HAP-1 (cell line): Measurements from ENCODE around the gene GTF2A1.

Source experiments
- DNase-seq, 2 experiments: peaks; one replicate each; pipeline ENCODE4 v3.0.0-alpha.2; 2016 to 2020; ENCODE audit warnings: low spot score in 2 of 2
- H3K27me3 ChIP-seq: fragments of 250-450 bp; sonication (Bioruptor Pico); 2 replicates; pipeline ENCODE4 v1.5.1; 2020; ENCODE audit warnings: low read depth, mild to moderate bottlenecking, moderate library complexity
- H3K36me3 ChIP-seq: fragments of 250-450 bp; sonication (Bioruptor Pico); replicated peaks from 2 replicates; pipeline ENCODE4 v1.5.1; 2020; ENCODE audit warnings: mild to moderate bottlenecking
- H3K4me1 ChIP-seq: fragments of 250-450 bp; sonication (Bioruptor Pico); 2 replicates; pipeline ENCODE4 v1.5.1; 2020; ENCODE audit warnings: mild to moderate bottlenecking
- H3K4me3 ChIP-seq: fragments of 250-450 bp; sonication (Bioruptor Pico); 2 replicates; pipeline ENCODE4 v1.5.1; 2020; ENCODE audit warnings: mild to moderate bottlenecking, moderate library complexity
- H3K9me3 ChIP-seq: fragments of 250-450 bp; sonication (Bioruptor Pico); 2 replicates; pipeline ENCODE4 v1.5.1; 2020; ENCODE audit warnings: mild to moderate bottlenecking, moderate library complexity
- in situ Hi-C: fragments of 300-500 bp; cut with MboI; formaldehyde crosslinking; loops from 3 replicates; pipeline ENCODE4 v1.14.3; 2020; ENCODE audit warnings: low sequenced_read_pairs, inconsistent platforms, mixed read lengths

Gene GTF2A1

DNA sequence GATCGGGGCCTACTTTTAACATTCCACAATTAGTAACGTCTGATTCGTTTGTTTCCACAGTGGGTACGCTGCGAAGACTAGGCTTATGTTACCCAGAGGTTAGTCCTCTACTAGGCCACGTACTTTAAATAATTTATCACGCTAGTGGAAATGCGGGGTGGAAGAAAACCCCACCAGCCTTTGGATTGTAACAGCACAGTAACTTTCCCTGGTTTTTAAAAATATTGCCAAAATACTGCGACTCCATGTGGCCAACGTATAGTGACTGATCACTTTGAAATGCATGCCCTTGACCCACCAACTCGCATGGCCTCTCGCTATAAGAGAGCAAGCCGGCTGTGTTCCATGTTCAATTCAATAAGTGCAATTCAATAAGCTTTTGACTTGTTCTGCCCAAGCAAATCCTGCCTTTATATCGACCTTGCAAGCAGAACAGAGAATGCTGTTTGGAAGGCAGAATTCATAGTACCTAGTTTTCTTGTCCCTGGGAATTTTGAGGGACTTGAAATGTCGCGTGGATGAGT, 882 bp upstream of the GTF2A1 start:
- Histone ChIP-seq H3K36me3 (no peaks in the 10 kb centered on the region), H3K27me3 (no peaks in the 10 kb centered on the region), H3K9me3 (no peaks in the 10 kb centered on the region), H3K4me3 (peak overlapping the region; percentile 58), H3K4me1 (peaks cover 17% of the 10 kb centered on the region)
- in situ Hi-C loops, result no loop called here
- DNase-seq, result no peak

DNA sequence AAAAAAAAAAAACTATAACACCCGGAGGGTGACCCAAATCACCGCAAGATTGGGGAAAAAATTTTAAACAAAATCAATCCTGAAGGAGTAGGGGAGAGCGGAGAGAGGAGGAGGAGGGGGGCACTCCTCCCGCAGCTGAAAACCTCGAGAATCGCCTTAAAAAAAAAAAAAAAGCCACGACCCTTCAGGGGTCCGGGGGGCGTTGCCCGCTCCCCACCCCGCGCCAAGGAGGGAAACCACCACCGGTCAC, 254 bp downstream of the GTF2A1 start:
- no peak for DNase-seq
- Histone ChIP-seq H3K27me3 (no peaks in the 10 kb centered on the region), H3K36me3 (peaks cover 10% of the 10 kb centered on the region), H3K4me3 (peak overlapping the region; percentile 58), H3K4me1 (peaks cover 17% of the 10 kb centered on the region), H3K9me3 (no peaks in the 10 kb centered on the region)
- in situ Hi-C loops, result no loop called here

DNA sequence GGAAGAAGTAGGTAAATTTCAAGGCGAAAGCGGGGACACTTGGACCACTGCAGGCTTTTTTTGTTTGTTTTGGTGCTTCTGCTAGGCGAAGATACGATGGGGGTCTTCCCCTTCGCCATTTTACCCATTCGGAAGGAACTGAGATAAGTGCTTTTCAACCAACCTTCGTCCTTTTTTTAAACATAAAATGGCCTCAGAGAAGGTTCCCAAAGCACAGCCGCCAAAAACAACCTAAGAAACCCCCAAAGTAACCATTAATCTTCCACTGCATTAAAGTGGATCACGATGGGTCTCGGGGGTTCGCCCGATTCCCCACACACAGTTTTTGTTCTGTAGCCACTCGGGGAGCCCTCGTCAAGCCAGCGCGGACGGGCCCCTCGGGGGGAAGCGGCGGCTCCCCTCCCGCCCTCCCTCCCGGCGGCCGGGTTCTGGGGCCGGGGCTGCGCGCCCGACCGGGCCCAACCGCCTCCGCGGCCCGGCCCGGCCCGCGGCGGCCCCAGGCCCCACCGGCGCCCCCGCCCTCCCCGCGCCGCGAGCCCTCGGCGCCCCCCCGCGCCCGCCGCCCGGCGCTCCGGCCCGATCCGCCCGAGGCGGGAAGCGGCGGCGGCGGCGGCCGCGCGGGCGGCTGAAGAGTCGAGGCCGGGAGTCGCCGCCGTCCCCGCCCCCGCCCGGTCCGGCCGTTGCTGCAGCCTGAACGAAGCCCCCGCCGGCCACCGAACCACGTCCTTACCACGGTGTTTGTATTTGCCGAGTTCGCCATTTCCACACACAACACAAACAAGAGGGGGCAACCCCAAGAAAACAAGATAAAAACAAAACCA, 790 bp downstream of the GTF2A1 start:
- Histone ChIP-seq H3K9me3 (no peaks in the 10 kb centered on the region), H3K36me3 (peaks cover 15% of the 10 kb centered on the region), H3K27me3 (no peaks in the 10 kb centered on the region), H3K4me1 (peaks cover 17% of the 10 kb centered on the region), H3K4me3 (peak overlapping the region; percentile 64)
- in situ Hi-C loops, result no loop called here
- DNase-seq, result peak; percentile 27 to 57

DNA sequence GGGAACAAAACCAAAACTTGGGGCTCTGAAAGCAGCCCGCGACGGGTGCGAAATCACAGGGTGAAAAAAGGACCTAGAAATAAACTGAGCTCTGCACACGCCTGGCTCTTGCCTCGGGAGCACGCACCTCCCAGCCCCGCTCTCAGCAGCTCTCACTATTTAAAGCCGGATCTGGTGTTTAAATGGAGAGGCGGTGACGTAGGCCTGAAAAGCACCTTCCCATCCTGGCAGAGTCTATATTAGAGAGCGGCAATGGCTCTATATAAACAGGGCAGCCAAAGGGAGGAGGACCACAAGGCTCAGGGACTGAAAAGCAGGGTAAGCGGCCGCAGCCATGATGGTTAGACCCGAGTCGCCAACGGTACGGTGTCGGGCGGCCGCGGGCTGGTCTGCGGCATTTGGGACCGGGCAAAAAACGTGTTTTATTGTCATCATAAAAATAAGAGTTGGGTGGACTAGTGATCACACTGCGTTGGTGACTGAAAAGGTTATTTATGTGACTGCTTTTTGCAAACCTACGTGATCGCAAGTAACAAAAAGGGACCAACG, 1.5 kb downstream of the GTF2A1 start:
- in situ Hi-C loops, result no loop called here
- H3K27me3 ChIP-seq, result no peaks in the 10 kb centered on the region
- peak; percentile 92 to 94 for DNase-seq
- peak overlapping the region; percentile 64 for H3K4me3 ChIP-seq
- peaks cover 17% of the 10 kb centered on the region for H3K4me1 ChIP-seq
- H3K36me3 ChIP-seq, result peaks cover 18% of the 10 kb centered on the region
- no peaks in the 10 kb centered on the region for H3K9me3 ChIP-seq

DNA sequence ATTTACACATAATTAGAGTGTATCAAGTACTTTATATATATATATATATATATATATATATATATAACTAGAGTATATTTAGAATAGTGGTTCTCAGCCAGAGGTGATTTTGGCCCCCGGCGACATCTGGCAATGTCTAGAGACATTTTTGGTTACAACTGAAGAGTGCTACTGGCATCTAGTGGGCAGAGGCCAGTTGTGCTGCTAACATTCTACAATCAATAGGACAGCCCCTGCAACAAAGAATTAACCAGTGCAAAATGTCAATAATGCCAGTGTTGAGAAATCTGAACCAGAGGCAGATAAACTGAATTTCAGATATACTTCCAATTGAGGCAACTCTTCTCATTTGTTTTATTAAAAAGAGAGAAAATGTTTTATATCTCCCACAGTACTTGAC, 8.9 kb downstream of the GTF2A1 start:
- Histone ChIP-seq H3K4me3 (no peak overlapping the region), H3K4me1 (no peaks in the 10 kb centered on the region), H3K36me3 (peaks cover 48% of the 10 kb centered on the region), H3K9me3 (no peaks in the 10 kb centered on the region), H3K27me3 (no peaks in the 10 kb centered on the region)
- DNase-seq, result peak in 1 of 2 experiments; percentile 21
- in situ Hi-C loops, result no loop called here

DNA sequence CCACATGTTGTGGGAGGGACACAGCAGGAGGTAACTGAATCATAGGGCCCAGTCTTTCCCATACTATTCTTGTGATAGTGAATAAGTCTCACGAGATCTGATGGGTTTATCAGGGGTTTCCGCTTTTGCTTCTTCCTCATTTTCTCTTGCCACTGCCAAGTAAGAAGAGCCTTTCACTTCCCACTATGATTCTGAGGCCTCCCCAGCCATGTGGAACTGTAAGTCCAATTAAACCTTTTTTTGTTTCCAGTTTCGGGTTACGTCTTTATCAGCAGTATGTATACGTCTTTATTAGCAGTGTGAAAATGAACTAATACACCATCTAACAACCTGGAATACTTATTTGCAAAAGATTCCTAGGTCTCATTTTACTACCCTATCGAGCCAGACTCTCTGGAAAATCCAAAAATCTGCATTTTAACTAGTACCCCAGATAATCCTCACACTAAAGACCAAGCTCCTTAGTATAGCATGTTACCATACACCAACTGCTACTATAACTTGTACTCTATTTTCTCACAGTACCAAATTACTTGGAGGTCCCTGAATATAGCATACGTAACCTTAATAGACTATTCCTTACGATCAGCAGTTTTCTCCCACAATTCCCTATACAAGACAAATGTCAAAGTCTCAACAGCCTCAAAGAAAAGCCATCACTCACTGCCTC, 11.5 kb downstream of the GTF2A1 start:
- no peak for DNase-seq
- Histone ChIP-seq H3K4me3 (no peak overlapping the region), H3K4me1 (no peaks in the 10 kb centered on the region), H3K27me3 (no peaks in the 10 kb centered on the region), H3K9me3 (no peaks in the 10 kb centered on the region), H3K36me3 (peaks cover 37% of the 10 kb centered on the region)
- in situ Hi-C loops, result no loop called here

DNA sequence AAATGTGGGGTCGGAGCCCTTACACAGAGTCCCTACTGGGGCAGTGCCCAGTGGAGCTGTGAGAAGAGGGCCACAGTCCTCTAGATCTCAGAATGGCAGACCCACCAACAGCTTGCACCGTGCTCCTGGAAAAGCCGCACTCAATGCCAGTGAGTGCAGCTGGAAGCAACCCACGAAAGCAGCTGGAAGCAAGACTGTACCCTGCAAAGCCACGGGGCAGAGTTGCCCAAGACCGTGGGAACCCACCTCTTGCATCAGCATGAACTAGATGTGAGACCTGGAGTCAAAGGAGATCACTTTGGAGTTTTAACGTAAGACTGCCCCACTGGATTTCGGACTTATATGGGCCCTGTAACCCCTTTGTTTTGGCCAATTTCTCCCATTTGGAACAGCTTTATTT, 12.3 kb downstream of the GTF2A1 start:
- Histone ChIP-seq H3K9me3 (no peaks in the 10 kb centered on the region), H3K4me3 (no peak overlapping the region), H3K27me3 (no peaks in the 10 kb centered on the region), H3K36me3 (peaks cover 40% of the 10 kb centered on the region), H3K4me1 (no peaks in the 10 kb centered on the region)
- DNase-seq, result no peak
- in situ Hi-C loops, result no loop called here

DNA sequence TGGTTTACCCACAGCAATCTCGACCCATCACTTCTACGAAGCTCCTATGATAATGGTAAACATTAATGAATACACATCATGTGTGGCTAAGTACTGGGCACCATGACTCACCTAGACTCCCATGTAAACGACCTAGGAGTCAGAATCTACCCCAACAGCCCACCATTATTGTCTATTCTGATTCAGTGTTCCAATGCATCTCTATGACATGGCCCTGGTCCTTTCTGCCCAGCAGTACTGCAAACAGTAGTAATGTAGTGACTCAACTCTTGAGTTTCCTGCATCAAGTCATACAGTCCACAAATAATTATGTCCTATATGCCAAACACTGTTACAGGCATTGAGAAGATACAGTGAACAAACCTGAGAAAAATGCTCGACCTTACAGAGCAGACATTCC, 14.6 kb downstream of the GTF2A1 start:
- Histone ChIP-seq H3K9me3 (no peaks in the 10 kb centered on the region), H3K4me1 (no peaks in the 10 kb centered on the region), H3K36me3 (peaks cover 41% of the 10 kb centered on the region), H3K4me3 (no peak overlapping the region), H3K27me3 (no peaks in the 10 kb centered on the region)
- in situ Hi-C loops, result no loop called here
- DNase-seq, result no peak

DNA sequence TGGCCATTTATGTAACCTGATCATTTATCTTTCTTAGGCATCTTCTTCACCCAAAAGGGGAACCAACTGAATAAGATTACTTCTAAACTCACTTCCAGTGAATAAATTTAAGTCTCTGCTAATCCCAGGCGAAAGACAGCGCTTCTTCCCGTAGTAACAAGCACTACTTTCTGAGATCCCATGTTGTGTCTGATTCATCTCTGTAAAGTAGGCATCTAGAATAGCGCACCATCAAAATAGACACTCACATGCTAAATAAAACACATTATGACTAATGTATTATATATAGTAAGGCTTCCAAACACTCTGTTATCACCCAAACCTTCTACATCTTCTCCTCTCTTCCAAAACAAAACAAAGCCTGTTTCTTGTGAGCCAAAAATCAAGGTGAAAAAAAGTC, 15.1 kb downstream of the GTF2A1 start:
- in situ Hi-C loops, result no loop called here
- Histone ChIP-seq H3K27me3 (no peaks in the 10 kb centered on the region), H3K9me3 (no peaks in the 10 kb centered on the region), H3K4me1 (no peaks in the 10 kb centered on the region), H3K36me3 (peaks cover 39% of the 10 kb centered on the region), H3K4me3 (no peak overlapping the region)
- DNase-seq, result no peak

DNA sequence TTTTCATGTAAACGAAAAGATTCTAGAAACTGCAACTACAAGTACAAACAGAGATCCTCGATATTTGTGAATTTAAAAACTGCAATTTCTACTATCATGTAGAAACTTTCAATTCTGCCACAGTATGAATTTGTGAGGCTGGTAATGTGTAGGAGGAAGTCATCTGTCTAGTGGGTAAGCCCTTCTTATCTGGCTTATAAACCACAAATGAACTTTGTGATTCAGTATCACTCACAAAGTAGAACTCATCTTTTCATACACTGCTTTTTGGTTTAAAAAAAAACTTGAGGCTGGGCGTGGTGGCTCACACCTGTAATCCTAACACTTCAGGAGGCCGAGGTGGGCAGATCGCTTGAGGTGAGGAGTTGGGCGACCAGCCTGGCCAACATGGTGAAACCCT, 20.7 kb downstream of the GTF2A1 start:
- Histone ChIP-seq H3K36me3 (peaks cover 39% of the 10 kb centered on the region), H3K9me3 (no peaks in the 10 kb centered on the region), H3K27me3 (no peaks in the 10 kb centered on the region), H3K4me3 (no peak overlapping the region), H3K4me1 (no peaks in the 10 kb centered on the region)
- DNase-seq, result no peak
- in situ Hi-C loops, result no loop called here

DNA sequence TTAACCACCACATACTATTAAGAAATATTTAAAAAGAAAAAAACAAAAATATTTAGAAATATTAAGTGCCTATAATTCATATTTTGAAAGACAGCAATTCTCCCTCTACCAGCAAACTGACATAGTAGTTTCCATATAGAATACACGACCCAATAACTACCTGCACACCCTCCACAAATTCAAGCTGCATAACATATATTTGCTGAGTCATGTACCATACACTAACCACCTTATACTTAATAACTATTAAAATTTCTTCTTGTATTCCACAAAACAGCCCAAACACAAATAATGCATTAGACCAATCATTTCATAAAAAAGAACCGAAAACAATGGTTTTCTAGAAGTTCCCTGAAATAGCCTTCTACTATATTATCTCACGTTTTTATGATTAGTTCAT, 21.7 kb downstream of the GTF2A1 start:
- in situ Hi-C loops, result no loop called here
- H3K9me3 ChIP-seq, result no peaks in the 10 kb centered on the region
- H3K27me3 ChIP-seq, result no peaks in the 10 kb centered on the region
- H3K4me3 ChIP-seq, result no peak overlapping the region
- peaks cover 41% of the 10 kb centered on the region for H3K36me3 ChIP-seq
- no peak for DNase-seq
- no peaks in the 10 kb centered on the region for H3K4me1 ChIP-seq

DNA sequence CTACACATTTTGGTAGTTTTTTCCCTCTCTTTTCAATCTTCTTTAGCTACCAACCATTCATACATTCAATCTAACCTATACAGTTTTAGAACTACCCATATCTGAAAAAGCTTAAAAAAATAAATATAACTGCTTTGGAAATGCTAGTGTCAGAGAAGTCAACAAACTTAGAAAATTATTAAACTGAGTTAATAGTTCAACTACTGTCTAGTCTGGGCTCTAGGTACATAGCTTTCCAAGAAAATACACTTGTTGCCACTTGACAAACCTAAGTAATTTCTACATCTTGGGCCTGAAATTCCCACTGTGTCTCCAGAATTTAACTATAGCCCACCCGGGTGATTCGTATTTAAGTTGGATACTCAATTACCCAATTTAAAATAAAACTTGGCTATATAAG, 22.1 kb downstream of the GTF2A1 start:
- peaks cover 41% of the 10 kb centered on the region for H3K36me3 ChIP-seq
- in situ Hi-C loops, result no loop called here
- no peaks in the 10 kb centered on the region for H3K4me1 ChIP-seq
- H3K4me3 ChIP-seq, result no peak overlapping the region
- no peaks in the 10 kb centered on the region for H3K27me3 ChIP-seq
- no peak for DNase-seq
- no peaks in the 10 kb centered on the region for H3K9me3 ChIP-seq

DNA sequence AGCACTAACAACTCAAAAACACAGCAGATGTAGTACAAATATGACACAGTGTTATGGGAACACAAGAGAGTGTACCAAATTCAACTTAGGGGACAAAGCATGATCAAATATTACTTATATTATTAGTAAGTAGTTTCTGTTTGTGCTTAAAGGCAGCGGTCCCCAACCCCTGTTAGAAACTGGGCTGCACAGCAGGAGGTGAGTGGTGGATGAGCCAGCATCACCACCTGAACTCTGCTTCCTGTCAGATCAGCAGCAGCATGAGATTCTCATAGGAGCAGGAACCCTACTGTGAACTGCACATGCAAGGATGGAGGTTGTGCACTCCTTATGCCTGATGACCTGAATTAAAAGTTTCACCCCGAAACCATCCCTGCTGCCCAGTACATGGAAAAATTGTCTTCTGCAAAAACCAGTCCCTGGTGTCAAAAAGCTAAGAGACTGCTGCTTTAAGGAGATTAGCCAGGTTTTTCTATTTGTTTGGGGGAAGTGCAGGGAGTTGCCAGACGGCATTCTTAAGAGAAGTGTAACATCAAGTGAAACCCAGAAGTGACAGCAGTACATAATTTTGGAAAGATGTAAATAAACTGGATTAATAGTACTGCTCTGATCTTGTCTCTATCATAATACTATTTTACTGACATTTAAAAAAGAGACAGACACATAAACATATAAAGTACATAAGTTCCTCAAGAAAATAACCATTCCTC, 26.7 kb downstream of the GTF2A1 start:
- DNase-seq, result no peak
- H3K27me3 ChIP-seq, result no peaks in the 10 kb centered on the region
- H3K4me1 ChIP-seq, result no peaks in the 10 kb centered on the region
- no peaks in the 10 kb centered on the region for H3K9me3 ChIP-seq
- peaks cover 48% of the 10 kb centered on the region for H3K36me3 ChIP-seq
- in situ Hi-C loops, result no loop called here
- no peak overlapping the region for H3K4me3 ChIP-seq

DNA sequence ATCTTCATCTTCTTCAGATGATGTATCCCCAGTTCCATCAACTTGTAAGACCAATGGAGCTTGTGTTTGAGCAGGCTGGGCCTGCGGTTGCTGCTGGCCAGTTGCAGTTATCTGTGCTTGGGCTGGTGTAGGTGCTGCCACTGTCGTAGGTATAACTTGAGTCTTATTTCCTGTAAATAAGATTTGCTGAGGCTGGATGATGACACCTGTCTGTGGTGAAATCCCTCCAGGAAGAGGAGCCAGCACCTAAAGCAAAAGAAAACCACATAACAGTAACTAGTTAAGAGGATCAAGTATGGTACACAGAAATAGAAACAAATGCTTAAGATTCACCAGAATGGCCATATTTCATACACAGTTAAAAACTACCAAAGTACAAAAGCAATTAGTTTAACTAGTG, 28.2 kb downstream of the GTF2A1 start:
- Histone ChIP-seq H3K4me3 (no peak overlapping the region), H3K27me3 (no peaks in the 10 kb centered on the region), H3K4me1 (no peaks in the 10 kb centered on the region), H3K9me3 (no peaks in the 10 kb centered on the region), H3K36me3 (peaks cover 48% of the 10 kb centered on the region)
- DNase-seq, result no peak
- in situ Hi-C loops, result no loop called here
